Body of pancreas (tissue), 4 donors: ENCODE data around the gene SERPINA5. TPM values are rescaled to one million over a fixed set of nuclear protein-coding genes. Genes with fewer than 3 reads are reported as not detected.

Experiments
- ATAC-seq: fragments of 150-250 bp; one replicate; pipeline ENCODE4 v1.9.1; 2016
- DNase-seq, 4 donors: peaks; one replicate each; pipeline ENCODE4 v3.0.0-alpha.2; 2019
- H3K27ac ChIP-seq, 4 donors: fragments of 200-600 bp; sonication (generic); 1 replicate in 3 of 4; 2 replicates in 1 of 4; pipeline versions ENCODE4 v1.5.1 to v1.6.1; 2016 to 2019; ENCODE audit warnings: mild to moderate bottlenecking in 1 of 4, mixed read lengths in 1 of 4, moderate library complexity in 1 of 4
- H3K27me3 ChIP-seq, 2 donors: fragments of 200-600 bp; sonication (generic); one replicate each; pipeline ENCODE4 v1.6.0; 2016; ENCODE audit warnings: mild to moderate bottlenecking in 1 of 2
- H3K36me3 ChIP-seq, 2 donors: fragments of 200-600 bp; sonication (generic); replicated peaks in 1 of 2; 2 replicates each; pipeline ENCODE4 v1.5.1; 2016; ENCODE audit warnings: low read depth in 2 of 2; ENCODE audit not compliant: insufficient read depth in 1 of 2
- H3K4me1 ChIP-seq: fragments of 200-600 bp; sonication (generic); one replicate; pipeline ENCODE4 v1.6.0; 2016
- H3K4me3 ChIP-seq, 2 donors: fragments of 200-600 bp; sonication (generic); 1 replicate in 1 of 2; 2 replicates in 1 of 2; pipeline ENCODE4 v1.5.1; 2016 to 2019
- H3K9me3 ChIP-seq, 3 donors: fragments of 200-600 bp; sonication (generic); 1 replicate in 2 of 3; 2 replicates in 1 of 3; pipeline ENCODE4 v1.5.1; 2016
- POLR2A ChIP-seq, 3 donors: fragments of 450-650 bp; IDR thresholded peaks; one replicate each; pipeline ENCODE4 v1.6.1; 2016; ENCODE audit warnings: antibody characterized with exemption in 3 of 3, mild to moderate bottlenecking in 2 of 3
- WGBS, 2 donors: methylation state at CpG; one replicate each; pipeline ENCODE4 v1.1.5; 2017; 5-methylcytosine and 5-hydroxymethylcytosine counted together
- intact Hi-C: fragments of 100-400 bp; cut with DNase I; formaldehyde crosslinking; loops from one replicate; pipeline ENCODE4 v1.15.1; 2023
- total RNA-seq, 2 donors: library from RNA; depleted of rRNA; stranded (reverse); fragments of >200 nt; gene quantifications; one replicate each; pipeline ENCODE4 v1.1.0, GENCODE V29; 2016
- TF ChIP-seq, protein P1 (sequence below), 7 experiments: fragments of 450-650 bp in 4 of 7; fragments of 200-600 bp in 3 of 7; sonication (generic) in 3 of 7; IDR thresholded peaks; one replicate each; pipeline ENCODE4 v1.5.1; 2016 to 2019; ENCODE audit warnings: antibody characterized with exemption in 7 of 7

The SERPINA5 gene
- total RNA-seq, 2 donors from 2014 or later, result 76.0 to 101 TPM

- Histone ChIP-seq H3K4me1 (no peaks in the 10 kb centered on the region), H3K9me3 (no peaks in the 10 kb centered on the region), H3K27ac (no peak overlapping the region), H3K27me3 (no peaks in the 10 kb centered on the region), H3K4me3 (no peak overlapping the region), H3K36me3 (no peaks in the 10 kb centered on the region)
- ATAC-seq, result no peak
- DNase-seq, result no peak
- intact Hi-C loops, result no loop called here
- WGBS, 2 donors, result 90 to 96% methylated on average over 4 of the region's 4 CpGs
- TF ChIP-seq, protein P1, sequence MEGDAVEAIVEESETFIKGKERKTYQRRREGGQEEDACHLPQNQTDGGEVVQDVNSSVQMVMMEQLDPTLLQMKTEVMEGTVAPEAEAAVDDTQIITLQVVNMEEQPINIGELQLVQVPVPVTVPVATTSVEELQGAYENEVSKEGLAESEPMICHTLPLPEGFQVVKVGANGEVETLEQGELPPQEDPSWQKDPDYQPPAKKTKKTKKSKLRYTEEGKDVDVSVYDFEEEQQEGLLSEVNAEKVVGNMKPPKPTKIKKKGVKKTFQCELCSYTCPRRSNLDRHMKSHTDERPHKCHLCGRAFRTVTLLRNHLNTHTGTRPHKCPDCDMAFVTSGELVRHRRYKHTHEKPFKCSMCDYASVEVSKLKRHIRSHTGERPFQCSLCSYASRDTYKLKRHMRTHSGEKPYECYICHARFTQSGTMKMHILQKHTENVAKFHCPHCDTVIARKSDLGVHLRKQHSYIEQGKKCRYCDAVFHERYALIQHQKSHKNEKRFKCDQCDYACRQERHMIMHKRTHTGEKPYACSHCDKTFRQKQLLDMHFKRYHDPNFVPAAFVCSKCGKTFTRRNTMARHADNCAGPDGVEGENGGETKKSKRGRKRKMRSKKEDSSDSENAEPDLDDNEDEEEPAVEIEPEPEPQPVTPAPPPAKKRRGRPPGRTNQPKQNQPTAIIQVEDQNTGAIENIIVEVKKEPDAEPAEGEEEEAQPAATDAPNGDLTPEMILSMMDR (IDR thresholded peaks at IDR 0.05), result no peak
- no peak for TF ChIP-seq POLR2A (IDR thresholded peaks at IDR 0.05)
Measured at GRCh38 chr14:94630396-94630795, 49.2 kb downstream of the SERPINA5 start.

DNA sequence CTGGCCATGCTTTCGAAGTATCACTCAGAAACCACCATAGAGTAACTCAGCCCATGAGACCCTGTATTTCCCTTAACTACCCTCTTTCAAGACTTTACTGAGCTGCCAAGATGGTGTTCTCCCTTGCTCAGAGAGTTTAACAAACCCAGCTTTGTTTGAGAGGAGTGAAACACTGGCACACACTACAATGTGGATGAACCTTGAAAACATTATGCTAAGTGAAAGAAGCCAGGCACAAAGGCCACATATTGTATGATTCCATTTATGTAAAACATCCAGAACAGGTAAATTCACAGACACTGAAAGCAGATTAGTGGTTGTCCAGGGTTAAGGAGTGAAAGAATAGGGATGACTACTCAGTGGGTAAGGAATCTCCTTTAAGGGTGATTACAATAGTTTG lies 49.8 kb downstream of the SERPINA5 start:
- 95 to 100% methylated on average over 1 of the region's 1 CpG for WGBS, 2 donors
- intact Hi-C loops, result no loop called here
- Histone ChIP-seq H3K4me1 (no peaks in the 10 kb centered on the region), H3K27ac (no peak overlapping the region), H3K36me3 (no peaks in the 10 kb centered on the region), H3K27me3 (no peaks in the 10 kb centered on the region), H3K4me3 (no peak overlapping the region), H3K9me3 (no peaks in the 10 kb centered on the region)
- DNase-seq (no peak), ATAC-seq (no peak)
- TF ChIP-seq, protein P1 (IDR thresholded peaks at IDR 0.05), result no peak
- no peak for TF ChIP-seq POLR2A (IDR thresholded peaks at IDR 0.05)

- H3K4me1 ChIP-seq, result peaks cover 4% of the 10 kb centered on the region
- intact Hi-C loops, result no loop called here
- no peak overlapping the region for H3K4me3 ChIP-seq
- WGBS, 2 donors, result 88 to 95% methylated on average over 7 of the region's 7 CpGs
- H3K9me3 ChIP-seq, result no peaks in the 10 kb centered on the region
- TF ChIP-seq, protein P1 (IDR thresholded peaks at IDR 0.05), result no peak
- no peak for TF ChIP-seq POLR2A (IDR thresholded peaks at IDR 0.05)
- no peaks in the 10 kb centered on the region for H3K27me3 ChIP-seq
- H3K27ac ChIP-seq, result no peak overlapping the region
- ATAC-seq (no peak), DNase-seq (no peak)
- H3K36me3 ChIP-seq, result no peaks in the 10 kb centered on the region
Measured at GRCh38 chr14:94631536-94632304, 50.5 kb downstream of the SERPINA5 start.

DNA sequence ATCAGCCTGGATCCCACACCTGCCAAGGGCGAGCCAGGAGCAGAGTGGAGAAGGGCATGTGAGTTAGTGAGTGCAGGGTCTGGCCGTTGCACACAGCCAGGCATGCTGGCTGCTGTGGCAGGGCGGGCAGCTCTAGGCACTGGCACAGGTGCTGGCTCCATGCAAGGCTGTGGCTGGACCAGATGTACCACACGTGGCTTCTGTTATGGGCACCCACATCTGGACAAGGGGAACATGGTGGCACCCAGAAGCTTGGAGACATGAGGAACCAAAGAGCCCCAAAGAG lies 51.0 kb downstream of the SERPINA5 start:
- no peak for DNase-seq
- no peak overlapping the region for H3K27ac ChIP-seq
- no peaks in the 10 kb centered on the region for H3K9me3 ChIP-seq
- 74 to 100% methylated on average over 3 to 4 of the region's 4 CpGs for WGBS, 2 donors
- no peak for ATAC-seq
- no peaks in the 10 kb centered on the region for H3K27me3 ChIP-seq
- TF ChIP-seq, protein P1 (IDR thresholded peaks at IDR 0.05), result no peak
- TF ChIP-seq POLR2A (IDR thresholded peaks at IDR 0.05), result no peak
- no peak overlapping the region for H3K4me3 ChIP-seq
- peaks cover 4% of the 10 kb centered on the region for H3K4me1 ChIP-seq
- intact Hi-C loops, result no loop called here
- no peaks in the 10 kb centered on the region for H3K36me3 ChIP-seq

DNA sequence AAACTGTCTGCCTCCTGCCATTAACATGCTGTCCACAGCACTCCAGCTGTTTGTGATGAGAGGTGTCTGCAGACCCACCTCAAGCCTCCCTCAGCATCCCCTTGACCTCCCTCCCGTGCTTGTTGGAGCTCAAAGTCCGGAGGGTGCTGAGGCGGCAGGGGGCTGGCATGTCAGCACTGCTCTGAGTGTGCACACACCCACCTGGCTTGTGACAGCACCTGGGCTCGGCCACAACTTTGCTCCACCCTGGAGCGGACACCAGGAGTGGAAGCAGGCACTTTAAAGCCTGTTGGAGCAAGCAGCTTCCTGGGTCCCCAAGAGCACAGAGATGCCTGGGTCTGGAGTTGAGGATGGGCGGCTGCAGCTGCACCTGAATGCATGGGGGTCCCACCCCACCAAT lies 51.9 kb downstream of the SERPINA5 start:
- 74 to 76% methylated on average over 5 to 6 of the region's 6 CpGs for WGBS, 2 donors
- Histone ChIP-seq H3K4me1 (peaks cover 4% of the 10 kb centered on the region), H3K27ac (no peak overlapping the region), H3K27me3 (no peaks in the 10 kb centered on the region), H3K4me3 (no peak overlapping the region), H3K36me3 (no peaks in the 10 kb centered on the region), H3K9me3 (no peaks in the 10 kb centered on the region)
- no peak for TF ChIP-seq POLR2A (IDR thresholded peaks at IDR 0.05)
- TF ChIP-seq, protein P1 (IDR thresholded peaks at IDR 0.05), result no peak
- no peak for DNase-seq
- ATAC-seq, result no peak
- intact Hi-C loops, result no loop called here
